Mammary epithelial cell (primary cell): ENCODE results near the gene OTOL1.

ENCODE experiments used
- CTCF ChIP-seq, 2 donors: IDR thresholded peaks in 1 of 2; conservative IDR thresholded peaks in 1 of 2; 2 replicates each; pipeline ENCODE4 v1.5.1; 2011 to 2012; ENCODE audit warnings: inconsistent platforms in 2 of 2, low read length in 2 of 2, mild to moderate bottlenecking in 2 of 2, control low read depth in 1 of 2, low read depth in 1 of 2; ENCODE audit not compliant: insufficient read depth in 1 of 2; ENCODE audit errors: extremely low read depth in 1 of 2
- EZH2 ChIP-seq: IDR thresholded peaks from 2 replicates; pipeline ENCODE4 v1.6.1; 2012; ENCODE audit warnings: low read length, inconsistent platforms, borderline replicate concordance

DNA sequence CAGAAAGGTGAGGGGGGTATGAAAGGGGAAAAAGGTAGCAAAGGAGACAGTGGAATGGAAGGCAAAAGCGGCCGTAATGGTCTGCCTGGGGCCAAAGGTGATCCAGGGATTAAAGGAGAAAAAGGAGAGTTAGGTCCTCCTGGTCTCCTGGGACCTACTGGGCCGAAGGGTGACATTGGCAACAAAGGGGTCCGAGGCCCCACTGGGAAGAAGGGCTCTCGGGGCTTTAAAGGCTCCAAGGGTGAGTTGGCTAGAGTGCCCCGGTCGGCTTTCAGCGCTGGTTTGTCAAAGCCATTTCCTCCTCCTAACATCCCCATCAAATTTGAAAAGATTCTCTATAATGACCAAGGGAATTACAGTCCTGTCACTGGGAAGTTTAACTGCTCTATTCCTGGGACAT lies 6.7 kb downstream of the OTOL1 start:
- no peak for TF ChIP-seq CTCF (conservative IDR thresholded peaks at IDR 0.05 in 1 of 2, IDR thresholded peaks at IDR 0.05 in 1 of 2; ENCODE audit: extremely low read depth in 1 of 2, insufficient read depth in 1 of 2, low read depth in 1 of 2, low read length in 2 of 2)
- TF ChIP-seq EZH2, result no peak
